Dermis lymphatic vessel endothelial cell (primary cell): Measurements from ENCODE around the gene NCOA6. TPM values are rescaled to one million over a fixed set of nuclear protein-coding genes. Genes with fewer than 3 reads are reported as not detected.

Source experiments
- total RNA-seq: library from RNA; depleted of rRNA; stranded (reverse); fragments of >200 nt; gene quantifications from 2 replicates; pipeline ENCODE4 v1.2.1, GENCODE V29; 2014

NCOA6 gene
- total RNA-seq = 5.6 and 5.9 TPM in 2 replicates

GRCh38 chr20:34825530-34826362 is at the start of gene NCOA6:
Gene NCOA6, minus strand, starts transcription at chr20:34825651. Its CDS starts 43,296 bp downstream, at chr20:34782355.

GRCh38 chr20:34872622-34873224 is 47.3 kb upstream of the NCOA6 start, which contains the start of gene GGT7:
Gene GGT7, minus strand, starts transcription at chr20:34872856. Its CDS starts 41 bp downstream, at chr20:34872815.

GRCh38 chr20:34704177-34705007 is 121.1 kb downstream of the NCOA6 start, which contains the start of gene TP53INP2:
Gene TP53INP2, plus strand, starts transcription at chr20:34704344. Its CDS starts 4,396 bp downstream, at chr20:34708740.

GRCh38 chr20:34676642-34677373 is 148.6 kb downstream of the NCOA6 start, which contains the start of gene PIGU:
Gene PIGU, minus strand, starts transcription at chr20:34677092. Its CDS starts 7 bp downstream, at chr20:34677085.

Other genes starting within 250 kb of the NCOA6 start
- 2.5 and 4.4 TPM in 2 replicates for gene PIGU, start 148.6 kb downstream of the NCOA6 start, total RNA-seq
- gene TP53INP2, start 121.3 kb downstream of the NCOA6 start, total RNA-seq = 2.4 and 2.7 TPM in 2 replicates
- 1.8 and 2.7 TPM in 2 replicates for gene GGT7, start 47.2 kb upstream of the NCOA6 start, total RNA-seq
- gene ACSS2, start 51.0 kb upstream of the NCOA6 start, total RNA-seq = 44.9 and 48.8 TPM in 2 replicates
- gene GSS, start 130.2 kb upstream of the NCOA6 start, total RNA-seq = 56.3 and 59.9 TPM in 2 replicates
- gene MYH7B, start 130.2 kb upstream of the NCOA6 start, total RNA-seq = under 0.01 and 0.11 TPM in 2 replicates